DMS 273 (cell line): ENCODE results near the gene NTHL1.
"Not testable (repeated sequence)": the region's sequence is repeated elsewhere in the genome, so short reads cannot be mapped to it uniquely, and the experiment has no call there.

Experiments used
- DNase-seq: peaks from one replicate; lab custom pipeline; 2025; ENCODE audit not compliant: unreplicated experiment; lab: John Stamatoyannopoulos, UW

The NTHL1 gene

DNA sequence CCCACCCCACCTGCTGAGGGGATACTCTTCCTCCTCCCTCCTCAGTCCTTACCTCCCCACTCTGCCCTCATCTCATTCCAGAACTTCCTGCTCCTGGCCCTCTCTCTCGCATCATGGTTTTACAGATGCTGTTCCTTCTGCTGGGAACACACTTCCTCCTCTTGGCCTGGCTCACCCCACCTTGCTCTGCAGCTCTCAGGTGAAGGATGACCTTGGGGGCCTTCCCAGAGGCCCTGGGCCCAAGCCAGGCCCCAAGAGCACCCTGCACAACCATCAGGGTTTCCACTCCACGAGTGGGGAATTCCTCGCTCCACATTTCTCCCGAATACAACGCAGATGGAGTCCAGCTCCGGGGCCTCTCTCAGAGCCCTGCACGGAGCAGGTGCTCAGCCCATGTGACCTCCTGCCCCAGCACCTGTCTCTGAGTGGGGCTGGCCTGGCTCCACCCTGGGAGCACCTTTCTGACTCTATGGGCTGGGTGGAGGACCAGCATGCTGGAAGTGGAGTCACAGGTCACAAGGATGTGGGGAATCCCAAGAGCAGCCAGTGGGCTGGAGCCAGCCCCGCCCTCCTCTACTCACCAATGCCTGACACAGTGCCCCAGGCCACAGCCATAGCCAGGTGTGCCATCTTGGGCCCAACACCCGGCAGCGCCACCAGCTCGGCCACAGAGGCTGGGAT is 4.5 kb downstream of the NTHL1 start:
- DNase-seq = no peak

DNA sequence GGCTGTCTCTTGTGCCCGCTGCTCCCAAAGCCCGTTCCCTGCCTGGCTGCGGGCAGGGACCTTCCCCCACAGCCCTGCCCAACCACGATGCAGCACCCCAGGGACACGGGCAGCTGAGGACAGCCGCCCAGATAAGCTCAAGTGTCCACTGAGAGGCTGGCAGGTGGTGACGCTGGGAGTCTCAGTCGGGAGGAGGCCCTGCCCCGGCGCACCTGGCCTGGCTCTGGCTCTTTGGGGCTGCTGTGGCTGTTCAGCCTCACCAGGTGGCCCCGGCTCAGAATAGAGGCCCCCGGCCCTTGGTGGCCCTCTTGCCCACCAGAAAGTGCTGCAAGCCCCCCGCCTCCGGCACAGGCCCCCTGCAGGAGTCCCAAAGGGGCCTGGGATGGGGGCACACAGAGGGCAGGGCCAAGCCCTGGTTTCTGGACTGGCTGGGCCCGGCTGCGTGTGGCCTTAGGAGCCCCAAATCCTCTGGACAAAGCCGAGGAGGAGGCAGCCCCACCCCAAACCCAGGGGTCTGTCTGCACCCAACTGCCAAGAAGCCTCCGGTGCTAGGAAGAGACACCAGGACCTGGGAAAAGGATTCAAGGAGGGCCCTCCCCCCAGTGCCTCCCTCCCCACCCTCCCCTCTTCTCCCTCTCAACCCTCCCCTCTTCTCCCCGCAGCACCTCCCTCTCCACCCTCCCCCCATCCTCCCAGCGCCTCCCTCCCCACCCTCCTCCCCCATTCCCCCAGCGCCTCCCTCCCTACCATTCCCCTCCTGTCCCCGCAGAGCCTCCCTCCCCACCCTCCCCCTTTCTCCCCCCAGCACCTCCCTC is 5.3 kb downstream of the NTHL1 start:
- no peak for DNase-seq

DNA sequence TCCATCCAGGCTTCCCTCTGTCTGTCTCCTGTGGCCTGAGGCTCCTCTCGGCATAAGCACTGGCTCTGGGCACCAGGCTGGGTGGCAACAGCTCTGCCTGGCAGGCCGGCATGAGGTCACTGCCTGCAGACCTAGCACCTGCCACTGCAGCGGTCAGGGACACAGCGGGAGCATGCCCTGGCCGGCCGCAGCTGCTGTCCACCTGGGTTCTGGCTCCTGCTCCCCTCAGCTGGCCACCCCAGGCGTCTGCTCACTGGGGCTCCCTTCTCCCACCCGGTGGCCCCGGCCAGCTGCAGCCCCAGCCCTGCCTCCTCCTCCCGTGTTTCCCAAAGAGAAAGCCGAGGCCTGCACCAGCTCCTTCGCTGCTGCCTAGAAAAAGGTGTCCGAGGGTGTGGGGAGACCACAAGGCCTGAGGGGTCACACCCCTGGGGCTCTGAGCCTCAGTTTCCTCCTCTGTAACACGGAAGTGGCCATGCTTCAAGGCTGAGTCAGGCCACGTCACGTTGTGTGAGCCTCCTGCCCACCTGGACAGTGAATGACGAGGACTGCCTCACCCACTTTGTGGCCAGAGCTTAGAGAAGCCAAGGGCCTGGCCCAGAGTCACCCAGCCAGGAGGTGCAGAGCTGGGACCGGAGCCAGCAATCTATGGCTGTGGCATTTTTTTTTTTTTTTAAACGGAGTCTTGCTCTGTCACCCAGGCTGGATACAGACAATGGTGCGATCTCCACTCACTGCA is 6.7 kb downstream of the NTHL1 start:
- no peak for DNase-seq

DNA sequence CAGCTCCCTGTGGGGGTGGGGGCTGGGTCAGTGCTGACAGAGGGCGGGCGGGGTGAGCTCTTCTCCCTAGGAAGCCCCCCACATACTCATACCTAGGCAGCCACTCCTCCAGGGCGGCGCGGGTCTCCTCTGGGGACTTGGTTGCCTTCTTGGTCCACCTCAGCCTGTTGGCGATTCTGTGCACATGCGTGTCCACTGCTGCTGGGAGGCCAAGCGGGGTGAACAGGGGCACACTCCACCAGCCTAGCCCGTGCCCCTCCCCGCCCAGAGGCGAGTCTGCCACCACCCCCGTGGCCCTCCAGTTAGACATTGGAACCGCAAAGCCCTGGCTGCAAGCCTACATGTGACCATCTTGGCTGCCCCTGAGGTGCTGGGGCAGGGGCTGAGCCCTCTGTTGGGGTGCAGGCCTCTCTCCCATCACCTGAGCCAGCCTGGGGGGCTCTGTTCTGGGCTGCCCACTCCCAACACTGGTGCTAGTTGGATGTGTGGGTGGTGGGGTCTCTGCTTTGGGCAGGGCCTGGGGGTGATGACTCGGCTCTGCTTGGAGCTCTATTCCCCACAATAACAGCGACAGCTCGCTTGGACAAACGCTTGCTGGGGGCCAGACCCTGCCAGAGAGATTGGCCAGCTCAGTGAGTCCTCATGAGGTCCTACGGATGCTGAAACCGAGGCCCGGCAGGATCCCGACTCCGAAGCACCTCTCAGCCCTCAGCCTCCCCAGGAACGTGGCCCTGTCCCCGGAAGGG is 7.4 kb downstream of the NTHL1 start:
- DNase-seq = no peak

DNA sequence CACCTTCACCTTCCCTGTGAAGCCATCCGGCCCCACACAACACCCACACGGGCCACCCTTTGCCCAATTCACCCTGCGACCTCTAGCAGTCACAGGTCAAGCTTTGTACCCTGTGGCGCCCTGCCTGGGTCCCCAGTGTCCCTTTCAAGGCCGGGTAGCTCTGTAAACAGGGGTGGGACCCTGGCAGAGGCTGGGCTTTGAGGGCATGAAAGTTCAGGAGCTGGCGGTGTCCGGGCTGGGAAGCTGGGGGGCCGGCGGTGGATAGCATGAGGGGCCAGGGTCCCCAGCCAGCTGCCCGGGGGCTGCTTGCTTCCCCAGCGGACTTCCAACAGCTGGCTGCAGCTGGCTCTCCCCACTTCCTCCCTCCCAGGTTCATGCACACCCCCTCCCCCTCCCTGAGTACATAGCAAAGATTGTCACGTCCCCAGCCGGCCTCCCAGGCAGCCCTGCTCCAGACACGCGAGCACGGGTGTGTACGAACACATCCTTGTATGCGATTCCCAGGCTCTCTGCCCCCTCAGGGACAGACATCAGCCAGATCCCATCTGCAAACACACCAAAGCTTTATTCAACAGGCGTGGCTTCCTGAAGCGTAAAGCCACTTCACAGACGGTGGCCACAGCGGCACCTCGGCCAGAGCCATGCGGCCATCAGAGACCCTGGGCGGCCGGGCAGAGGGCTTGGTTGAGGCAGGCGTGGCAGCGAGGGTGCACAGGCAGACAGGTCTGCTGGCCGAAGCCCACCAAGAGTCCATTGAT is 8.2 kb downstream of the NTHL1 start:
- DNase-seq = no peak

DNA sequence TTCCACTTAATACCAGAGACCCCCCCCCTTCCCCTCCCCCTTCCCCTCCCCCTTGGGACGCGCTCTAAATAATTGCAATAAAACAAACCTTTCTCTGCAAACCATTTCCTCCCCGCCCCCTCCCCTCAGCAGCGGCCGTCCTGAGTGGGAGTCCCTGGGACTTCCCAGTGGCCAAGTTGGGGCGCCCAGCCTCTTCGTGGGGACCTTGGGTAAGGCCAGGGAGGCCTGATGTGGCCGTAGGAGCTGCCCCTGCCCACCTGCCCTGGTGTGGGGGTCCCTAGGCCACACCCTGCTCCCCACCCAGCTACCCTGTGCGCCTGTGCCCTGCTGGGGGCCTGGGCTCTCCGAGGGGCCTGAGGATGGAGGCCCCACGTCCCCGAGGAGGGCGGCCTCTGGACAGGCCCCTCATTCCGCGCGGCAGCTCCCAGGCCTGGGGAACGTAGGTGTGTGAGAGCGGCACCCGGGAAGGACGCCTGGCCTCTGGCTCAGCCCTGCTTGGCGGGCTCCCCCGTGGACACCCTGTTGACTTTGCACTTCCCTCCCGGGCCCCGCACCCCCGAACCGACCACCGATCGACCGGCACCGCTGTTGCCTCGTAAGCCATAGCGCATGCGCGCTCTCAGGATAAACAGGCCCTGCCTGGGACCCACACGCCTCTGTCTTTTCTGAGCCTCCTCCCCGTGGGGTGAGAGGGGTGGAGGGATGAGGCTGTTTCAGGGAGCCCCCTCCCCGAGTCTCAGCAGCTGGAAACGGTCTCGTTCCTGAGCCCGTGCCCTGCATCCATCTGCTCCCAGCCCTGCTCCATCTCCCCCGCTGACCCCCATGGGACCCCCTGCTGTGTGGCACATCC is 9.0 kb downstream of the NTHL1 start:
- no peak for DNase-seq

DNA sequence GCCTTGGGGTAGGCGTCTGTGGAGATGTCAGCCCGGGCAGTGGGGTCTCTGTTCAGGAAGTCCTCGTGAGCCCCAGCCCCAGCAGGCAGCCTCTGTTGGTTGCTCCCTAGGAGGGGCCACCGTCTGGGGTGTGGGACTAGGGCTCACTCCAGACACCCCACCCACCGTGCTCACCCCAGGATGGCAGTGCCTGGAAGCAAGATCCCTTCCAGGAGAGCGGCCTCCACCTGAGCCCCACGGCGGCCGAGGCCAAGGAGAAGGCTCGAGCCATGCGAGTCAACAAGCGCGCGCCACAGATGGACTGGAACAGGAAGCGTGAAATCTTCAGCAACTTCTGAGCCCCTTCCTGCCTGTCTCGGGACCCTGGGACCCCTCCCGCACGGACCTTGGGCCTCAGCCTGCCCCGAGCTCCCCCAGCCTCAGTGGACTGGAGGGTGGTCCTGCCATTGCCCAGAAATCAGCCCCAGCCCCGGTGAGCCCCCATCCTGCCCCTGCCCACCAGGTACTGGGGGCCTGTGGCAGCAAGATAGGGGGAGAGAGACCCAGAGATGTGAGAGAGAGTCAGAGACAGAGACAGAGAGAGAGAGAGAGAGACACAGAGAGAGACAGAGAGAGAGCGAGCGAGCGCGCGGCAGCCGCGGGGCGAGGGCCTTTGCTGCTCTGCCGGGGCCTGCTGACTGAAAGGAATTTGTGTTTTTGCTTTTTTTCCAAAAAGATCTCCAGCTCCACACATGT is 9.8 kb downstream of the NTHL1 start:
- no peak for DNase-seq

DNA sequence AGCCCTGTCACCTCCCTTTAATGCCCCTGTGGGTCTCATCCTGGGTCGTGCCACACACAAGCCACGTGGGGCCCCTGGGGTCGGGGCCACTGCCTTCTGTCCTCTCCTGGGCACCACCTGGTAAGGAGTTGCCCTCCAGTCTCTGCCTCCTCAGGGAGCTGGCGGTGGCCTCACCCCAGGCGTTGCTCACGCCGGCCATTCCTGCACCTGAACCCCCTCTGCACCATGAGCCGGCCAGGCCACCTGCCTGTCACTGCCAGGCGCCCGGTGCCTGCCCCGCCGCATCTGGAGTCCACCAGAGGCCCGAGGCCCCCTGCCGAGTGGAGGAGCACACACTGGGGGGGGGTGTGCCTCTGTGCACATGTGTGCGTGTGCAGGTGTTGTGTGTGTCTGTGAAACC is 10.5 kb downstream of the NTHL1 start:
- no peak for DNase-seq

DNA sequence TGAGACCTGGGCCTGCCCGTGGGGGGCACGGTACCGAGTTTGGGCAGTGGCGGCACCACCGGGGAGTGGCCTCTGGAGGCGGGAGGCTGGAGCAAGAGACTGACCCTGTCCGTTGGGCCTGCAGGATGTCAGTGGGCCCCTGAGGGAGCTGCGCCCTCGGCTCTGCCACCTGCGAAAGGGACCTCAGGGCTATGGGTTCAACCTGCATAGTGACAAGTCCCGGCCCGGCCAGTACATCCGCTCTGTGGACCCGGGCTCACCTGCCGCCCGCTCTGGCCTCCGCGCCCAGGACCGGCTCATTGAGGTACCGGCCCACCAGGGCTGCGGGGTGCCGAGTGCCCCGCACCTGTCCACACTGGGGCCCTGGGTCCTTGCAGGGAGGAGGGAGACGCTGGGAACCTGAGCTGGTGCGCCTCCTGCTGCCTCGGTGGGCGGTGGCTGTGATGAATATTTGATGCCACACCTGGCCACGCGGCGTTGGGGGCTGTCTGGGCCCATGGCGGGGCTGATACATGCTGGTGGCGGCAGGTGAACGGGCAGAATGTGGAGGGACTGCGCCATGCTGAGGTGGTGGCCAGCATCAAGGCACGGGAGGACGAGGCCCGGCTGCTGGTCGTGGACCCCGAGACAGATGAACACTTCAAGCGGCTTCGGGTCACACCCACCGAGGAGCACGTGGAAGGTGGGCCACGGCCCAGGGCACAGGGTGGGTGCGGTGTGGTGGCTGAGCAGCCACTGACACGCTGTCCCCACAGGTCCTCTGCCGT is 11.3 kb downstream of the NTHL1 start:
- no peak for DNase-seq

DNA sequence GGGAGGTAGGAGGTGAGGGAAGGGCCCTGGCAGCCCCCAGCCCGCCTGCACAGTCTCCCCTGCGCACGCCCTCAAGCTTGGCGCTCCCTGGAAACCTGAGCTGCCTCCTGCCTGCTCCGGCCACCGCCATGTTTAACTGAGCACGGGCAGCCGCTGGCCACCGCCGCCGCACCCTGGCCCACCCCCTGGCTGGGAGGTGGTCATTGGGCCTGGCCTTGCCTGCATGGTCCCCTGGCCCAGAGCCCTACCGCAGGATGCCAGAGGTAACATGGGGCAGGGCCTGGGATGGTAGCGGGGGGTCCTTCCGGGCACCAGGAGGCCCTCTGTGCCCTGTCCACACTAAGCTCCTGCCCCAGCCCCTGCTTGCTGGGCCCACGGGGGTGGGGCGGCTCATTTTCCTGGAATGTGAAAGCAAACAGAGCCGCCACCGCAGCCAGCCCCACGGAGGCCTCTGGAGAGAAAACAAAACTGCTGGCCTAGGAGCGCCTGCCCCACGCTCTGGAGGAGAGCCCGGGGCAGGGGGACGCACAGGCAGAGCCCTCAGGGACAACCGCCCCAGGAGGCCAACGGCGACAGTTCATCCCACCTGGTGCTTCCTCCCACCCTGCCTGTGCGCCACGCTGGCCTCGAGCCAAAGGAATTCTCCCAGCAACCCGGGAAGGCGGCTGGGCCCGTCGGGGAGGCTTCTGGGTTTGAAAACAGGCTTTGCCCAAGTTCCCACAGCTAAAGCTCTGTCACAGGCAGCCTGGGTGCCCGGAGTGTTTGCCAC is 12.0 kb downstream of the NTHL1 start:
- peak; percentile 39 for DNase-seq

DNA sequence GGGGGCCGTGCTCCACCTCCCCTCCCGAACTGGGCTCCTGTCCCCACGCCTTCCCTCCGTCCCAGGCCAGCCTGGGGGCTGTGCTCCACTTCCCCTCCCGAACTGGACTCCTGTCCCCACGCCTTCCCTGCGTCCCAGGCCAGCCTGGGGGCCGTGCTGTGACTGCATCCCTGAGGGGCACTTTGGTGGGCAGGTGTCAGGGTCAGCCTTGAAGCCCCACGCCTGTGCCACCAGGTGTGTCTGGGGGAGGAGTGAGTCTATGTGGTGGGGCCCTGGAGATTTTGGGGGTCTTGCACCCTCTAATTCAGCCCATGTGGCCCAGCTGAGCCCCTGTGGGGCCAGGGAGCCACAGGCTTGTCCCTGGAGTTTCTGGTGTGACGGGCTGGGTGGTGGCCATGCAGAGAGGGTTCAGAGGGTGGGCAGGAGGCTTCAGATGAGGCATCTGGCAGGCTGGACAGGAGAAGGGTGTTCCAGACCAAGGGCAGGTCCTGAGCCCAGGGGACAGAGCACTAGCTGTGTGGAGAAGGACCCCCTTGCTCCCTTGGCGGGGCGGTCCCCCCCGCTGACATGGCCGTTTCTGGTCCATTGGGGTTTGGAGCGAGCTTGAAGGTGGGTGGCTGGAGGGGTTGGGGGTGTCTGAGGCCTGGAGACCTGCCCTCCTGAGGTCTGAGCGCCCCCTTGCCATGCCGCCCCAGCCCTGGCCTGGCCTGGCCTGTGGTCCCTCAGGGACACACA is 12.8 kb downstream of the NTHL1 start:
- no peak for DNase-seq

DNA sequence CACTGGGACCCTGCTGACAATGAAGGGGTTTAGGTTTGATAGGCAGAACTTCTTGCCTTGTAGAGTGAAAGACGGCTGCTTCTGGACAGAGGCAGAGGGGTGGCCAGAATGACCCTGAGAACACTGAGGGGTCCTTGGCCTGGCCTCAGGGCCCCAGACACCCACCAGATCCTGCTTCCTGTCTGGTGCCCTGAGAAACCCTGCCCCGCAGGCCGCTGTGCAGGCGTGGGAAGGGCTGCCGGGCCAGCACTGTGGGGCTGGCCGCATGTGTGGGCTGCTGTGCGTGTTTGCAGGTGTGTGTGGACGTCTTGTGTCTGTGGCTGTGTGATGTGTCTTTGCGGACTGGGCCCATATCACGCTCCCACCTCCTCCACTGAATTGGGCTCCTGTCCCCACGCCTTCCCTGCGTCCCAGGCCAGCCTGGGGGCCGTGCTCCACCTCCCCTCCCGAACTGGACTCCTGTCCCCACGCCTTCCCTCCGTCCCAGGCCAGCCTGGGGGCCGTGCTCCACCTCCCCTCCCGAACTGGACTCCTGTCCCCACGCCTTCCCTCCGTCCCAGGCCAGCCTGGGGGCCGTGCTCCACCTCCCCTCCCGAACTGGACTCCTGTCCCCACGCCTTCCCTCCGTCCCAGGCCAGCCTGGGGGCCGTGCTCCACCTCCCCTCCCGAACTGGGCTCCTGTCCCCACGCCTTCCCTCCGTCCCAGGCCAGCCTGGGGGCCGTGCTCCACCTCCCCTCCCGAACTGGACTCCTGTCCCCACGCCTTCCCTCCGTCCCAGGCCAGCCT is 13.5 kb downstream of the NTHL1 start:
- DNase-seq = not testable (repeated sequence)

DNA sequence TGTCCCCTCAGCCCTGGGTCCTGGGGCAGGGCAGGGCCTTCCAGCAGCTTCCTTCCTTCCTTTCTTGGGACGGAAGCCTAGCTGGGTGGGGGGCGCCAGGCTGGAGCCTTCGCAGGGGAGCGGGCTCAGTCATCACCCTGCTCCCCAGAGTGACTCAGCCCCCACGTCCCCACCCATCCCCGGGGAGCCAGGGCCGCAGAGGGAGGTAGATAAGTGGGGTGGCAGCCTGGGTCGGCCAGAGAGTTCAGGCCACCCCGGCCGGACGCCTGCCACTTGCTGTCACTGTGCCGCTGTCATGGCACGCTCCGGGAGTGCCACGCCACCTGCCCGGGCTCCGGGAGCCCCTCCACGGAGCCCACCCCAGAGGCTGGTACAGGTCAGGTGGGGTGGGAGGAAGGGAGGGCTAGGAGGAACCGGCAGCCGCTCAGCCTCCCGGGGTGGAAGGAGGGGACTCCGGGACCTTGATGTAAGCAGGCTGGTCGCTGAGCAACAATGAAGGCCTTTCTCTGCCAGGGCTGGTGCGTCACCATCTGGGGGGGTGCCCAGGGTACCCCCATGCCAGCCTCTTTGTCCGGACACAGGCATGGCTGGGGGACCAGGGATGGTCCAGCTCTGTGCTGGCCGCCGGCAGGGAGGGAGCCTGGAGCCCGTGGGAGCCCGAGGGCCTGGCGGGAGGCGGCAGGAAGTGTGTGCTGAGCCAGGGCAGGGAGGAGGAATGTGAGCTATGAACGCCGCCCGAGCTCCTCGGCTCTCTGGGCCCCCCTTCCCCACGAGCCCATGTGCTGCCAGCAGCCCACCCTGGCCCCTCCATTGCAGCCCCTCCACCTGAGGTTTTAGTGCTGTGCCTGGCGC is 14.4 kb downstream of the NTHL1 start:
- DNase-seq = no peak

DNA sequence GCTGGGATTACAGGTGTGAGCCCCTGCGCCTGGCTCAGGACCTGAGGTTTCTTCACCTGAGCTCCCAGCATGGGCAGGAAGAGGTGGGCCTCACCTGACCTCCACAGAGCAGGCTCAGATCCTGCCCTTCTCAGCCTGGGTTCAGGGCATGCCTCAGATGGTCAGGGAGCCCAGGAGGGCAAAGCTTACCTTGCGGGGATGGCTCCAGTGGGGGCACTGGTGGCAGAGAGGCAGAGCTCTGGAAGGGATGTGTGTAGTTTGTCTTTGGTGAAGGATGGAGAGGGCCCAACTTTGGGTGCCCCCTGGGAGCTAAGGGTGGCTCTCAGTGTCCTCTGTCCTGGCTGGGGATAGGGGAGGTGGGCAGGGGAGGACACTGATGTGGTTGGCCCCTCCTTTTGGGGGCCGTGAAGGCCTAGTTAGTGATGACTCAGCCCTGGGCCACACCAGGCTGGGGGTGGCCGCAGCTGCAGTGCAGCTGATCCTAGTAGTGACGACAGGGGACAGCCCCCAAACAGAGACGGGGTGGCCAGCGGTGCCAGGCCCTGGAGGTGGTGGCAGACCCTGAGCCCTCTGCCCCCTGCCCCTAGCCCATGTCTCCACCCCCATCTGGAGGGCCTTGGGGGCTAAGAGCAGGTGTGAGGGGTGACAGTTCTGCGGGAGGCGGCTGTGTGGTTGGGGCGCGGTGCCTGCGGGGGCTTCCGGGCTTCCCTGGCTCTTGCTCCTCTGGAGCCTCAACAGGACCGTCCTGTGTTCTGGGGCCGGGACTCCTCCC is 15.2 kb downstream of the NTHL1 start:
- no peak for DNase-seq
